KMS-11 (cell line): ENCODE data around the gene CCDC27.

Experiments used
- H2AFZ ChIP-seq: fragments of 200-600 bp; sonication (generic); 2 replicates; pipeline ENCODE4 v1.6.1; 2016; ENCODE audit warnings: antibody characterized with exemption, mixed run types, low read depth
- H3K27ac ChIP-seq: fragments of 200-600 bp; sonication (generic); 2 replicates; pipeline ENCODE4 v1.6.1; 2016; ENCODE audit warnings: mild to moderate bottlenecking, mixed run types
- H3K27me3 ChIP-seq: fragments of 200-600 bp; sonication (generic); 2 replicates; pipeline ENCODE4 v1.6.1; 2017; ENCODE audit warnings: mild to moderate bottlenecking, low read depth, mixed run types, moderate library complexity; ENCODE audit not compliant: insufficient read depth
- H3K36me3 ChIP-seq: fragments of 200-600 bp; sonication (generic); 2 replicates; pipeline ENCODE4 v1.6.1; 2017; ENCODE audit warnings: mild to moderate bottlenecking, mixed run types; ENCODE audit not compliant: insufficient read depth
- H3K4me1 ChIP-seq: fragments of 200-600 bp; sonication (generic); 2 replicates; pipeline ENCODE4 v1.6.1; 2016; ENCODE audit warnings: mild to moderate bottlenecking, low read depth, mixed run types; ENCODE audit not compliant: poor library complexity, severe bottlenecking
- H3K4me2 ChIP-seq: fragments of 200-600 bp; sonication (generic); 2 replicates; pipeline ENCODE4 v1.7.0; 2016; ENCODE audit warnings: mild to moderate bottlenecking, mixed run types
- H3K4me3 ChIP-seq: fragments of 200-600 bp; sonication (generic); IDR thresholded peaks from 2 replicates; pipeline ENCODE4 v1.6.1; 2017; ENCODE audit warnings: low read depth, low read length, mixed read lengths; ENCODE audit not compliant: insufficient read depth
- H3K79me2 ChIP-seq: fragments of 200-600 bp; sonication (generic); 2 replicates; pipeline ENCODE4 v1.6.1; 2016; ENCODE audit warnings: low read depth, mixed run types; ENCODE audit not compliant: insufficient read depth
- H3K9ac ChIP-seq: fragments of 200-600 bp; sonication (generic); 2 replicates; pipeline ENCODE4 v1.6.1; 2016; ENCODE audit warnings: mild to moderate bottlenecking, mixed run types
- H4K20me1 ChIP-seq: fragments of 200-600 bp; sonication (generic); 2 replicates; pipeline ENCODE4 v1.6.1; 2016; ENCODE audit warnings: mild to moderate bottlenecking, mixed run types; ENCODE audit not compliant: insufficient read depth
- CTCF ChIP-seq: fragments of 200-600 bp; sonication (generic); conservative IDR thresholded peaks from 2 replicates; pipeline ENCODE4 v1.6.1; 2017; ENCODE audit warnings: low read depth, mild to moderate bottlenecking, antibody characterized with exemption, low read length, moderate library complexity, mixed read lengths

Gene CCDC27

DNA sequence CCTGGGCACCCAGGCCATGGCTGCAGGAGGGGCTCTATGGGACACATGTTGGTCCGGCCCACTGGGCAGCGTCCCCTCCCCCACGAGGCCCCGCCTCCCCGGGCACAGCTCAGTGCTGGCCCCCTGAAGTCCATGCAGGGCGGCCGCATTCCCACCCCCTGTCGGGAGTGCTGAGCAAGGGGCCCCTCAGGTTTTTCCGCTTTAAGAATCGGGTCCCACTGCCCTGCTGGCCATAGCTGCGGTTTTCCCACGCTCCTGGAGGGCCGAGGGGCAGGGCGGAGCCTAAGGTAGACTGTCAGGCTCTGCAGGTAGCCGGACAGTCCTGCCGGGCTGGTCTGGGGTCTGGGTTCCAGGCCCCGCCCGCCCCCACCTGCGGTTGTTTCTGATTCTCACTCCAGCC, 43.5 kb upstream of the CCDC27 start:
- Histone ChIP-seq H3K4me2 (no peak overlapping the region), H4K20me1 (no peaks in the 10 kb centered on the region), H3K27ac (no peak overlapping the region)

DNA sequence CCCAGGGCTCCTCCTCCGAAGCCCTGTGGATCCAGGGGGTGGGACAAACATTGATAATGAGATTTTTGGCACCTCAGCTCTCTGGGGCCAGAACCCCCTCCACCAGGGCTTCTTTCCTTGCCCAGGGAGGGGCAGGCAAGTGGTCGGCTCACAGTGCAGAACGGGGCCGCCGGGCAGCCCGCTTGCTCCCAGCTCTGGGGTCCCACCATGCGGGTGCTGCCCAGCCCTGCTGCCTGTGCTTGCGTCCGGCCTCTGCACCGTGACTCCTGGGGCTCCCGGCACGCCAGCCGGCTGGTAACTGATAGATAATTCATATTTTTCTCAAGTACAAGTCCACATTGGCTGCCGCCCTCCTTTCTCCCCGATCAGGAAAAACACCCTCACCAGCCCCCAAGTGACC, 42.0 kb upstream of the CCDC27 start:
- Histone ChIP-seq H2AFZ (no peak overlapping the region), H3K27me3 (peaks cover 93% of the 10 kb centered on the region), H3K4me3 (no peak overlapping the region), H3K79me2 (no peaks in the 10 kb centered on the region), H3K4me1 (no peaks in the 10 kb centered on the region), H4K20me1 (no peaks in the 10 kb centered on the region), H3K36me3 (no peaks in the 10 kb centered on the region), H3K9ac (no peak overlapping the region), H3K27ac (no peak overlapping the region), H3K4me2 (no peak overlapping the region)
- TF ChIP-seq CTCF, result no peak

More for the DNA sequence above, 43.5 kb upstream of the CCDC27 start:
- Histone ChIP-seq H3K27me3 (peaks cover 93% of the 10 kb centered on the region), H2AFZ (no peak overlapping the region), H3K4me3 (no peak overlapping the region), H3K36me3 (no peaks in the 10 kb centered on the region), H3K9ac (no peak overlapping the region), H3K4me1 (no peaks in the 10 kb centered on the region), H3K79me2 (no peaks in the 10 kb centered on the region)
- no peak for TF ChIP-seq CTCF

GRCh38 chr1:3711381-3711779, 40.9 kb upstream of the CCDC27 start:
- H3K4me3 ChIP-seq, result no peak overlapping the region
- peaks cover 95% of the 10 kb centered on the region for H3K27me3 ChIP-seq
- no peaks in the 10 kb centered on the region for H3K36me3 ChIP-seq
- H4K20me1 ChIP-seq, result no peaks in the 10 kb centered on the region
- H3K27ac ChIP-seq, result no peak overlapping the region
- H3K79me2 ChIP-seq, result no peaks in the 10 kb centered on the region
- TF ChIP-seq CTCF, result no peak
- no peak overlapping the region for H2AFZ ChIP-seq
- no peak overlapping the region for H3K4me2 ChIP-seq
- H3K4me1 ChIP-seq, result no peaks in the 10 kb centered on the region
- no peak overlapping the region for H3K9ac ChIP-seq

- TF ChIP-seq CTCF, result no peak
- no peak overlapping the region for H3K4me3 ChIP-seq
- no peaks in the 10 kb centered on the region for H3K36me3 ChIP-seq
- H3K4me1 ChIP-seq, result no peaks in the 10 kb centered on the region
- peaks cover 95% of the 10 kb centered on the region for H3K27me3 ChIP-seq
- no peak overlapping the region for H3K4me2 ChIP-seq
- H3K27ac ChIP-seq, result no peak overlapping the region
- H3K9ac ChIP-seq, result no peak overlapping the region
- no peaks in the 10 kb centered on the region for H3K79me2 ChIP-seq
- no peaks in the 10 kb centered on the region for H4K20me1 ChIP-seq
- no peak overlapping the region for H2AFZ ChIP-seq
Observed at GRCh38 chr1:3711780-3712451, 40.3 kb upstream of the CCDC27 start.
